Adrenal gland (tissue), 12 donors: ENCODE results near the gene CTNND2. TPM values are rescaled to one million over a fixed set of nuclear protein-coding genes. Genes with fewer than 3 reads are reported as not detected.
"Not testable (repeated sequence)": the region's sequence is repeated elsewhere in the genome, so short reads cannot be mapped to it uniquely, and the experiment has no call there.

Source experiments
- DNase-seq, 7 donors: peaks; one replicate each; pipeline ENCODE4 v3.0.0-alpha.2; 2019 to 2020
- H3K27ac ChIP-seq, 5 donors: fragments of 200-600 bp; sonication (generic) in 4 of 5; 1 replicate in 3 of 5; 2 replicates in 2 of 5; pipeline versions ENCODE4 v1.5.1 to v1.8.0; 2016 to 2020; ENCODE audit warnings: mild to moderate bottlenecking in 1 of 5
- H3K27me3 ChIP-seq: fragments of 200-600 bp; 2 replicates; pipeline ENCODE4 v1.8.0; 2021
- H3K36me3 ChIP-seq, 2 donors: fragments of 200-600 bp; replicated peaks in 1 of 2; 1 replicate in 1 of 2; 2 replicates in 1 of 2; pipeline versions ENCODE4 v1.5.1 to v1.8.0; 2018 to 2022
- H3K4me1 ChIP-seq, 2 donors: fragments of 200-600 bp; replicated peaks in 1 of 2; 1 replicate in 1 of 2; 2 replicates in 1 of 2; pipeline versions ENCODE4 v1.5.1 to v1.8.0; 2018 to 2021
- H3K4me3 ChIP-seq, 4 donors: fragments of 200-600 bp; sonication (generic) in 3 of 4; one replicate each; pipeline ENCODE4 v1.5.1; 2016 to 2018
- H3K9me3 ChIP-seq, 3 donors: fragments of 200-600 bp; sonication (generic) in 1 of 3; replicated peaks in 1 of 3; 1 replicate in 2 of 3; 2 replicates in 1 of 3; pipeline versions ENCODE4 v1.5.1 to v1.8.0; 2016 to 2021
- CTCF ChIP-seq, 6 experiments: fragments of 450-650 bp in 4 of 6; fragments of 200-600 bp in 2 of 6; sonication (generic) in 1 of 6; IDR thresholded peaks; 1 replicate in 5 of 6; 2 replicates in 1 of 6; pipeline versions ENCODE4 v1.5.1 to v1.8.0; 2016 to 2021; ENCODE audit warnings: antibody characterized with exemption in 6 of 6, mild to moderate bottlenecking in 2 of 6, moderate library complexity in 1 of 6
- POLR2A ChIP-seq, 2 donors: fragments of 450-650 bp; IDR thresholded peaks; one replicate each; pipeline ENCODE4 v1.6.1; 2017; ENCODE audit warnings: antibody characterized with exemption in 2 of 2, mild to moderate bottlenecking in 2 of 2, moderate library complexity in 1 of 2
- WGBS, 4 donors: extraction: QIAGEN DNeasy Blood & Tissue Kit in 2 of 4; methylation state at CpG; one replicate each; pipeline versions ENCODE4 v1.1.5 to v1.1.7; 2013 to 2017; 5-methylcytosine and 5-hydroxymethylcytosine counted together
- intact Hi-C, 2 donors: fragments of 100-400 bp; cut with DNase I; formaldehyde crosslinking; loops; one replicate each; pipeline versions ENCODE4 v1.14.1 to v1.15.0; 2022 to 2023
- polyA plus RNA-seq, 3 donors: library from polyadenylated mRNA; stranded (reverse); fragments of 200-250 nt in 2 of 3; fragments of 350-450 nt in 1 of 3; fragmentation: Illumina TruSeq in 1 of 3; extraction: RNeasy Lipid Tissue Mini Kit (QIAGEN cat#74804) in 1 of 3; gene quantifications; one replicate each; pipeline ENCODE4 v1.2.3, GENCODE V29; 2013 to 2014
- total RNA-seq, 9 donors: library from RNA; depleted of rRNA in 4 of 9; stranded (reverse); fragments of >200 nt in 4 of 9; fragments of 120-200 nt in 1 of 9; fragmentation: NEBNext Ultra II Directional in 1 of 9; extraction: Animal tissue kit (Norgen Biotek cat#: 25700) in 1 of 9; gene quantifications; one replicate each; pipeline versions ENCODE4 v1.1.0 to v1.2.4, GENCODE V29; 2013 to 2023
- donor health status: healthy with polysubstance abuse.
- donor health status: Bipolar disorder and iron deficiency.
- donor health status: DM: yes; HTN: yes; CAD: no.
- donor health status: DM: no; HTN: no; CAD: no.
- donor health status: DM: no; HTN: no; CAD: no.
- donor health status: DM: yes; HTN: yes; CAD: no.

CTNND2 gene
- total and polyA plus RNA-seq, 12 donors = 0.34 to 4.2 (median 1.1) TPM; not detected in 1

GRCh38 chr5:11415751-11416150, 488.5 kb downstream of the CTNND2 start:
- Histone ChIP-seq H3K36me3 (no peaks in the 10 kb centered on the region), H3K4me1 (no peaks in the 10 kb centered on the region), H3K9me3 (no peaks in the 10 kb centered on the region), H3K4me3 (no peak overlapping the region), H3K27me3 (no peaks in the 10 kb centered on the region), H3K27ac (no peak overlapping the region)
- TF ChIP-seq POLR2A (IDR thresholded peaks at IDR 0.05) (no peak), CTCF (IDR thresholded peaks at IDR 0.05) (no peak)
- intact Hi-C loops = no loop called here
- DNase-seq = no peak
- WGBS, 4 donors = 42 to 58% (median 43%) methylated on average over 2 to 3 of the region's 3 CpGs

- H3K27ac ChIP-seq, H3K27me3 ChIP-seq, H3K36me3 ChIP-seq, H3K4me3 ChIP-seq, H3K4me1 ChIP-seq, H3K9me3 ChIP-seq, DNase-seq, intact Hi-C loops: not testable (repeated sequence)
- 93 to 100% (median 95%) methylated on average over 1 of the region's 1 CpG for WGBS, 4 donors
Measured at GRCh38 chr5:11414732-11415131, 489.5 kb downstream of the CTNND2 start.

- no peak overlapping the region for H3K4me3 ChIP-seq
- H3K4me1 ChIP-seq = no peaks in the 10 kb centered on the region
- no peaks in the 10 kb centered on the region for H3K9me3 ChIP-seq
- no peak for DNase-seq
- intact Hi-C loops = no loop called here
- H3K27me3 ChIP-seq = no peaks in the 10 kb centered on the region
- TF ChIP-seq POLR2A (IDR thresholded peaks at IDR 0.05) = no peak
- no peak for TF ChIP-seq CTCF (IDR thresholded peaks at IDR 0.05)
- H3K36me3 ChIP-seq = no peaks in the 10 kb centered on the region
- WGBS, 4 donors = 82 to 91% (median 87%) methylated on average over 2 of the region's 2 CpGs
- H3K27ac ChIP-seq = no peak overlapping the region
Measured at GRCh38 chr5:11411621-11412020, 492.6 kb downstream of the CTNND2 start.

GRCh38 chr5:11407556-11408145, 496.6 kb downstream of the CTNND2 start:
- Histone ChIP-seq H3K4me3 (no peak overlapping the region), H3K27me3 (no peaks in the 10 kb centered on the region), H3K4me1 (no peaks in the 10 kb centered on the region), H3K36me3 (no peaks in the 10 kb centered on the region), H3K27ac (no peak overlapping the region), H3K9me3 (no peaks in the 10 kb centered on the region)
- WGBS, 4 donors = 81 to 88% (median 85%) methylated on average over 5 of the region's 5 CpGs
- DNase-seq = no peak
- intact Hi-C loops = no loop called here
- TF ChIP-seq CTCF (IDR thresholded peaks at IDR 0.05) = no peak

GRCh38 chr5:11400316-11400715, 503.9 kb downstream of the CTNND2 start:
- WGBS, 4 donors = 65 to 88% (median 78%) methylated on average over 2 of the region's 2 CpGs
- H3K36me3 ChIP-seq = no peaks in the 10 kb centered on the region
- intact Hi-C loops = no loop called here
- TF ChIP-seq CTCF (IDR thresholded peaks at IDR 0.05) = no peak
- TF ChIP-seq POLR2A (IDR thresholded peaks at IDR 0.05) = no peak
- H3K27me3 ChIP-seq = no peaks in the 10 kb centered on the region
- no peak overlapping the region for H3K27ac ChIP-seq
- no peaks in the 10 kb centered on the region for H3K9me3 ChIP-seq
- no peak for DNase-seq
- H3K4me3 ChIP-seq = no peak overlapping the region
- no peaks in the 10 kb centered on the region for H3K4me1 ChIP-seq
